Natural killer cell (primary cell): ENCODE results near the gene TAAR9. TPM values are rescaled to one million over a fixed set of nuclear protein-coding genes. Genes with fewer than 3 reads are reported as not detected.

ENCODE experiments used
- ATAC-seq, 3 donors: fragments of 150-1000 bp in 2 of 3; fragments of 200-7000 bp in 1 of 3; cut with Tn5 transposase; 1 replicate in 1 of 3; 2 replicates in 2 of 3; pipeline ENCODE4 v1.10.0; 2021; ENCODE audit warnings: mild to moderate bottlenecking in 2 of 3, moderate library complexity in 2 of 3
- DNase-seq, 2 donors: peaks; one replicate each; pipeline versions ENCODE4 v3.0.0 to v3.0.0-alpha.2; 2013 to 2021; ENCODE audit warnings: mixed read lengths in 1 of 2
- H3K27ac ChIP-seq: one replicate; pipeline ENCODE4 v1.5.1; 2013; ENCODE audit warnings: mild to moderate bottlenecking, low read length
- H3K27me3 ChIP-seq: one replicate; pipeline ENCODE4 v1.6.1; 2013; ENCODE audit warnings: low read length; ENCODE audit not compliant: control insufficient read depth, insufficient read depth
- H3K36me3 ChIP-seq: one replicate; pipeline ENCODE4 v1.6.1; 2013; ENCODE audit warnings: low read length; ENCODE audit not compliant: control insufficient read depth, insufficient read depth
- H3K4me1 ChIP-seq: one replicate; pipeline ENCODE4 v1.6.1; 2013; ENCODE audit warnings: low read length; ENCODE audit not compliant: control insufficient read depth, insufficient read depth
- H3K4me3 ChIP-seq: one replicate; pipeline ENCODE4 v1.5.1; 2013; ENCODE audit warnings: low read length
- H3K9me3 ChIP-seq: one replicate; pipeline ENCODE4 v1.6.1; 2013; ENCODE audit warnings: low read length; ENCODE audit not compliant: control insufficient read depth, insufficient read depth
- H3K27ac Mint-ChIP-seq, 2 donors: one replicate each; pipeline ENCODE4 v1.8.0; 2022; ENCODE audit warnings: mild to moderate bottlenecking in 2 of 2, mixed read lengths in 2 of 2, moderate library complexity in 1 of 2
- H3K27me3 Mint-ChIP-seq, 2 donors: one replicate each; pipeline ENCODE4 v1.8.0; 2022; ENCODE audit warnings: low read depth in 2 of 2, mixed read lengths in 2 of 2
- H3K36me3 Mint-ChIP-seq: one replicate; pipeline ENCODE4 v1.8.0; 2022; ENCODE audit warnings: mixed read lengths
- H3K4me1 Mint-ChIP-seq, 2 donors: one replicate each; pipeline ENCODE4 v1.8.0; 2022; ENCODE audit warnings: mixed read lengths in 2 of 2
- H3K4me3 Mint-ChIP-seq: one replicate; pipeline ENCODE4 v1.8.0; 2022; ENCODE audit warnings: mild to moderate bottlenecking, moderate library complexity, mixed read lengths
- H3K9me3 Mint-ChIP-seq, 2 donors: one replicate each; pipeline ENCODE4 v1.8.0; 2022; ENCODE audit warnings: mixed read lengths in 2 of 2
- CTCF ChIP-seq: fragments of 200-600 bp; IDR thresholded peaks from one replicate; pipeline ENCODE4 v1.8.0; 2022; ENCODE audit warnings: antibody characterized with exemption
- WGBS: methylation state at CpG from one replicate; pipeline ENCODE4 v1.1.7; 2013; ENCODE audit warnings: missing lambda C conversion rate; ENCODE audit not compliant: insufficient coverage; 5-methylcytosine and 5-hydroxymethylcytosine counted together
- intact Hi-C: fragments of 100-400 bp; cut with micrococcal nuclease; formaldehyde crosslinking; loops from one replicate; pipeline ENCODE4 v1.14.2; 2022
- total RNA-seq, 4 donors: library from RNA; stranded (reverse); fragments of 120-200 nt in 1 of 4; gene quantifications; one replicate each; pipeline versions ENCODE4 v1.2.3 to v1.2.4, GENCODE V29; 2013 to 2022

Gene TAAR9
- total RNA-seq, 3 donors from 2014 or later (not counting 1 experiment from before 2014, with no cell fraction given), result not detected

GRCh38 chr6:132537145-132537544, 932 bp upstream of the TAAR9 start:
- H3K4me3 ChIP-seq, result no peak overlapping the region
- 100% methylated on average over 1 of the region's 3 CpGs for WGBS
- H3K36me3 ChIP-seq, result no peaks in the 10 kb centered on the region
- H3K4me1 ChIP-seq, result no peaks in the 10 kb centered on the region
- ATAC-seq (no peak), DNase-seq (no peak)
- Mint-ChIP-seq H3K9me3 (peaks cover 0 to 3% of the 10 kb centered on the region in 2 donors), H3K27ac (no peak overlapping the region), H3K36me3 (peaks cover 7% of the 10 kb centered on the region), H3K4me3 (no peak overlapping the region), H3K4me1 (no peaks in the 10 kb centered on the region), H3K27me3 (peaks cover 29 to 47% of the 10 kb centered on the region in 2 donors)
- peaks cover 15% of the 10 kb centered on the region for H3K27me3 ChIP-seq
- TF ChIP-seq CTCF, result no peak
- H3K9me3 ChIP-seq, result no peaks in the 10 kb centered on the region
- intact Hi-C loops, result no loop called here
- no peak overlapping the region for H3K27ac ChIP-seq

GRCh38 chr6:132544826-132545225, 6.7 kb downstream of the TAAR9 start:
- ATAC-seq, result no peak
- no peaks in the 10 kb centered on the region for H3K9me3 Mint-ChIP-seq
- TF ChIP-seq CTCF, result no peak
- Histone ChIP-seq H3K27me3 (peaks cover 21% of the 10 kb centered on the region), H3K4me1 (no peaks in the 10 kb centered on the region), H3K36me3 (no peaks in the 10 kb centered on the region), H3K4me3 (no peak overlapping the region), H3K27ac (no peak overlapping the region), H3K9me3 (no peaks in the 10 kb centered on the region)
- H3K27ac Mint-ChIP-seq, result no peak overlapping the region
- peaks cover 14 to 21% of the 10 kb centered on the region in 2 donors for H3K27me3 Mint-ChIP-seq
- DNase-seq, result no peak
- H3K36me3 Mint-ChIP-seq, result no peaks in the 10 kb centered on the region
- intact Hi-C loops, result no loop called here
- H3K4me3 Mint-ChIP-seq, result no peak overlapping the region
- no peaks in the 10 kb centered on the region for H3K4me1 Mint-ChIP-seq

GRCh38 chr6:132548746-132549463, 10.8 kb downstream of the TAAR9 start:
- WGBS, result 89% methylated on average over 4 of the region's 4 CpGs

More at GRCh38 chr6:132548746-132549463, 10.8 kb downstream of the TAAR9 start:
- Mint-ChIP-seq H3K9me3 (no peaks in the 10 kb centered on the region), H3K27ac (no peak overlapping the region), H3K4me1 (no peaks in the 10 kb centered on the region), H3K4me3 (no peak overlapping the region), H3K27me3 (peaks cover 10 to 17% of the 10 kb centered on the region in 2 donors), H3K36me3 (no peaks in the 10 kb centered on the region)
- ATAC-seq (no peak), DNase-seq (no peak)
- Histone ChIP-seq H3K4me1 (no peaks in the 10 kb centered on the region), H3K27ac (no peak overlapping the region), H3K4me3 (no peak overlapping the region), H3K27me3 (peaks cover 3% of the 10 kb centered on the region), H3K36me3 (no peaks in the 10 kb centered on the region), H3K9me3 (no peaks in the 10 kb centered on the region)
- no peak for TF ChIP-seq CTCF
- intact Hi-C loops, result no loop called here
